Gastroesophageal sphincter (tissue), 3 donors: ENCODE measurements around the gene ZDHHC3.

Source experiments
- POLR2A ChIP-seq, 2 donors: fragments of 450-650 bp; IDR thresholded peaks; one replicate each; pipeline ENCODE4 v1.6.1; 2017; ENCODE audit warnings: antibody characterized with exemption in 2 of 2, mild to moderate bottlenecking in 2 of 2, moderate library complexity in 1 of 2
- POLR2AphosphoS5 ChIP-seq: sonication (generic); formaldehyde crosslinking; IDR thresholded peaks from one replicate; pipeline ENCODE4 v1.6.1; 2017; ENCODE audit warnings: antibody characterized with exemption
- TF ChIP-seq, protein P1 (sequence below), 4 experiments: fragments of 200-600 bp in 2 of 4; fragments of 450-650 bp in 2 of 4; sonication (generic) in 1 of 4; IDR thresholded peaks; one replicate each; pipeline ENCODE4 v1.5.1; 2017 to 2019; ENCODE audit warnings: antibody characterized with exemption in 4 of 4, mild to moderate bottlenecking in 2 of 4, moderate library complexity in 2 of 4

DNA sequence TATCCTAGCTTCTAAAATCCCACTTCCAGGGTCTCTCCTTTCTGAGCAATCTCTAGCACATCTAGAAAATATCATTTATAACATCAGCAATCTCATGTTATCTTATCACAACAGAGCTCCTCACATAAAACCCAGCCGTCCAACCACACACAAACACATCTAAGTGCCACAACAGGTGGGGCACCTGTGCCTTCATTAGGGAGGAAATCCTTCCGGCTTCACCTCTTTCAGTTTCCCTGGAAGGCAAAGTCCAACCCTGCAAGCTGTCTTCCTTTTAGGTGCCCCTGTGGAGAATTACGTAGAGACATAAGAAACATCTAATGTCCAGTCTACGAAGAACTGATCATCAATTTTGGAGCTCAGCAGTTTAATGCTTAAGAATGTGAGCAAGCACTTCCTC is 1.6 kb downstream of the ZDHHC3 start:
- no peak for TF ChIP-seq POLR2AphosphoS5
- TF ChIP-seq, protein P1, sequence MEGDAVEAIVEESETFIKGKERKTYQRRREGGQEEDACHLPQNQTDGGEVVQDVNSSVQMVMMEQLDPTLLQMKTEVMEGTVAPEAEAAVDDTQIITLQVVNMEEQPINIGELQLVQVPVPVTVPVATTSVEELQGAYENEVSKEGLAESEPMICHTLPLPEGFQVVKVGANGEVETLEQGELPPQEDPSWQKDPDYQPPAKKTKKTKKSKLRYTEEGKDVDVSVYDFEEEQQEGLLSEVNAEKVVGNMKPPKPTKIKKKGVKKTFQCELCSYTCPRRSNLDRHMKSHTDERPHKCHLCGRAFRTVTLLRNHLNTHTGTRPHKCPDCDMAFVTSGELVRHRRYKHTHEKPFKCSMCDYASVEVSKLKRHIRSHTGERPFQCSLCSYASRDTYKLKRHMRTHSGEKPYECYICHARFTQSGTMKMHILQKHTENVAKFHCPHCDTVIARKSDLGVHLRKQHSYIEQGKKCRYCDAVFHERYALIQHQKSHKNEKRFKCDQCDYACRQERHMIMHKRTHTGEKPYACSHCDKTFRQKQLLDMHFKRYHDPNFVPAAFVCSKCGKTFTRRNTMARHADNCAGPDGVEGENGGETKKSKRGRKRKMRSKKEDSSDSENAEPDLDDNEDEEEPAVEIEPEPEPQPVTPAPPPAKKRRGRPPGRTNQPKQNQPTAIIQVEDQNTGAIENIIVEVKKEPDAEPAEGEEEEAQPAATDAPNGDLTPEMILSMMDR (IDR thresholded peaks at IDR 0.05): no peak
- no peak for TF ChIP-seq POLR2A (IDR thresholded peaks at IDR 0.05)
